ENCODE measurements around the gene NIPAL3.
"Not testable (repeated sequence)": the region's sequence is repeated elsewhere in the genome, so short reads cannot be mapped to it uniquely, and the experiment has no call there.

Gene NIPAL3

GRCh38 chr1:24425922-24426321, 10.3 kb downstream of the NIPAL3 start:
- no peak for DNase-seq

GRCh38 chr1:24426744-24427544, 11.3 kb downstream of the NIPAL3 start:
- no peak for DNase-seq

GRCh38 chr1:24427545-24427862, 11.9 kb downstream of the NIPAL3 start:
- no peak for DNase-seq

- DNase-seq = no peak
Measured at GRCh38 chr1:24435782-24436365, 20.3 kb downstream of the NIPAL3 start.

- DNase-seq = no peak
Measured at GRCh38 chr1:24437631-24438396, 22.2 kb downstream of the NIPAL3 start.

GRCh38 chr1:24438423-24438901, 22.9 kb downstream of the NIPAL3 start:
- no peak for DNase-seq

- DNase-seq = no peak
Measured at GRCh38 chr1:24440436-24440835, 24.8 kb downstream of the NIPAL3 start.

GRCh38 chr1:24441480-24441879, 25.9 kb downstream of the NIPAL3 start:
- no peak for DNase-seq

- no peak for DNase-seq
Measured at GRCh38 chr1:24441996-24442668, 26.5 kb downstream of the NIPAL3 start.

GRCh38 chr1:24442764-24443163, 27.2 kb downstream of the NIPAL3 start:
- DNase-seq = no peak

GRCh38 chr1:24443241-24443656, 27.6 kb downstream of the NIPAL3 start:
- no peak for DNase-seq

GRCh38 chr1:24446446-24446845, 30.8 kb downstream of the NIPAL3 start:
- not testable (repeated sequence) for DNase-seq

GRCh38 chr1:24450316-24450715, 34.7 kb downstream of the NIPAL3 start:
- DNase-seq = no peak

GRCh38 chr1:24450857-24451397, 35.3 kb downstream of the NIPAL3 start:
- no peak for DNase-seq

- DNase-seq = no peak
Measured at GRCh38 chr1:24451746-24452145, 36.1 kb downstream of the NIPAL3 start.

GRCh38 chr1:24452922-24453485, 37.4 kb downstream of the NIPAL3 start:
- no peak for DNase-seq

GRCh38 chr1:24454673-24455072, 39.1 kb downstream of the NIPAL3 start:
- DNase-seq = no peak

- no peak for DNase-seq
Measured at GRCh38 chr1:24455272-24455671, 39.7 kb downstream of the NIPAL3 start.

GRCh38 chr1:24457866-24458265, 42.3 kb downstream of the NIPAL3 start:
- no peak for DNase-seq

- DNase-seq = no peak
Measured at GRCh38 chr1:24459551-24460266, 44.1 kb downstream of the NIPAL3 start.

- DNase-seq = not testable (repeated sequence)
Measured at GRCh38 chr1:24462128-24462527, 46.5 kb downstream of the NIPAL3 start.
